NCI-H748 (cell line): ENCODE data around the gene EDN3.

Source experiments
- DNase-seq: peaks from one replicate; lab custom pipeline; 2025; ENCODE audit not compliant: unreplicated experiment; lab: John Stamatoyannopoulos, UW

Gene EDN3, protein sequence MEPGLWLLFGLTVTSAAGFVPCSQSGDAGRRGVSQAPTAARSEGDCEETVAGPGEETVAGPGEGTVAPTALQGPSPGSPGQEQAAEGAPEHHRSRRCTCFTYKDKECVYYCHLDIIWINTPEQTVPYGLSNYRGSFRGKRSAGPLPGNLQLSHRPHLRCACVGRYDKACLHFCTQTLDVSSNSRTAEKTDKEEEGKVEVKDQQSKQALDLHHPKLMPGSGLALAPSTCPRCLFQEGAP

DNA sequence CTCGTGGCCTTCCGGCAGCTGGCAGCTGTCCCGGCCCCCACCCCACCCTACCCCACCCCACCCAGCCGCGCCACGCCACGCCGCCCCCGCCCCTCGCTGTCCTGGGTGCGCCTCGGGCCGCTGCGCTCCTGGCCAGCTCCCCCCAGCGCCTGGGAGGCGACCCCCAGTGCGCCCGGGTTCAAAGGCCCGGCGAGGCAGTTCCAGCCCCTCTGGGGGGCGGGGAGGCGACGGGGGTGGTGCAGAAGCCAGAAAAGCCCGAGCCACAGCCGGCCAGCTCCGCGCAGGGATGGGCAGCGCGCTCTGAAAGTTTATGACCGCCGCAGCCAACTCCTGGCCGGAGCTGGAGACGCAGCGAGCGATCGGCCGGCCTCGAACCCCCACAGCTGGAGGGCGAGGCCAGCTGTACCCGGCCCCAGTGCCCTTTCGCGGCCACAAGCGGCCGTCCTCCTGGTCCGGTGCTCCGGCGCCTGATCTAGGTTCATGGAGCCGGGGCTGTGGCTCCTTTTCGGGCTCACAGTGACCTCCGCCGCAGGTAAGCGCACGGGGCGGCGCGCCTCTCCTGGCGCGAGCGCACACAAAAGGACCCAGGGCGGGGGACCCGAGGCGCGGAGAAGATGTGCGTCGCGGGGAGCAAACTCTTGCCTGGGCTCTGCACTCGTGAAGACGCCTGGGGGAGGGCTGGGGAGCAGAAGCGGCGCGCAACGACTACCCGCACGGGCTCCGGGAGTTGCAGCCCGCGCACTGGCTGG, at the start of gene EDN3:
EDN3 (plus strand) TSS at position 279 of the 749 bp plus-strand sequence; CDS start at position 481, 202 bp downstream.
- peak; percentile 29 for DNase-seq

DNA sequence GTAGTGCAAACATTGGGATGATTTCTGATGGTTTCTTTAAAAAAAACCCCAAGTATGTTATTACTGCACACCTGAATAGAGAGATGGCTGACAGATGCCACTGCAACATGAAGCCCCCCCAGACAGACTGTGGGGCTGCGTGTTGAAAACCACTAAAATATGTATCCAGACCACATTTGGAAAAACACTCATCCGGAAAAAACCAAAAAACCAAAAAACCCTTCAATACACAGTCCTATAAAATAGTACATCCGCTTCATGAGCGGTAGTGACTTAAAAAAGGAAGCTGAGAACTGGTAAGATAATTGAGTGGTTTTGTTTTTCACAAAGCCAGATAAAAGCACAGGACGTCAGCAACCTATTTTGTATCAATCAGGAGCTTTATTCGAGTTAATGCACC, 47.1 kb upstream of the EDN3 start:
- DNase-seq, result no peak

DNA sequence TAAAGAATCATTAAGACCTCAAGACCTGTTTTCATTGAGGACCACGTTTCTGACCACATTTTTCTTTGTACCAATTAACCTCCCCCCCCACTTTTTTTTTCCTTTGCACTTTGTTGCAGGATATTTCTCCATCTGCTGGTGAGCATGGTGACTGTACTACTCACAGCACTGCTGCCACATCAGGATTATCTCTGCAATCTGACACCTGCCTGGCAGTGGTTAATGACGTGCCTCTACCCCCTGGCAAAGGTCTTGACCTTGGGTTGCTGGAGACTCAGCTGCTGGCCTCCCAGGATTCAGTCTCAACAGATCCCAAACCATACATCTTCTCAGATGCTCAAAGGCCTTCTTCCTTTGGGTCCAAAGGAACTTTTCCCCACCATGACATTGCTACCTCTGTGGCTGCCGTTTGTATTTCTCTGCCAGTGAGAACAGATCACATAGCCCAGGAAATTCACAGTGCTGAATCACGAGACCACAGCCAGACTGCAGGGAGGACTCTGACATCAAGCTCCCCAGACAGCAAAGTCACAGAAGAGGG, 46.6 kb upstream of the EDN3 start:
- DNase-seq, result peak; percentile 33

DNA sequence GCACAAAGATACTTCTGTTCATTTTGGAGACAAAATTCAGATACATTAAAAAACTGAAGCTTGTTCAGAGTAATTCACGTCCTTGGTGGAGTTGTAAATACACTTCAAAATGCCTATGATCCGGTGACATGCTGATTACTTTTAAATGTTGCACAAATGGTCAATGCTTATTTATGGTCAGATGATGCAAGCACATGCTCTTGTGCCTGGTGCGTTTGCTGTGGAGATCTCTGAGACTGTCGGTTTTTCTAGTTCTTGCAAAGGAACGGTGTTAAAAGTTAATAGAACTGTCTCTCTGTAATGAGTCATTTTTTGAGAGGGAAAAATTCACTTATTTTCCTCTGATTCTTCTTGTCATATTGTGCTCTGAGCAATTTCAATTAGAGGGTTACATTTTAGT, 45.2 kb upstream of the EDN3 start:
- DNase-seq, result no peak

DNA sequence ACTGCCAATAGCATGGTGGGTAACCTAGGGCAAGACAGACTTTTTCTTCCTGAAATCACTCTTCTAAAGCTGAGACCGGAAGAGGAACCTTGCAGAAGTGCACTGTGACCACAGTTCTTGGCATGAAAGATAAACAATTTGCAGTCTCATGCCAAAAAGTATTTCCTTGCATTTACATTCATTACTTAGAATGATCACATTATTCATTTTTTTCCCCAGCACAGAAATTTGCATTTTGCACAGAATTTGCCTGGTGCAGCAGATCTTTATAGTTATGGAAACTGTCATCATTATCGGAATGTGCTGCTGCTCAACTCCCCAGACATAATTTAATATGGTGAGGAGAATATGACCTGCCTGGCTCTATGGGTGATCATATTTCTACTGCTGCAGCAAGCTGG, 42.2 kb upstream of the EDN3 start:
- DNase-seq, result no peak

DNA sequence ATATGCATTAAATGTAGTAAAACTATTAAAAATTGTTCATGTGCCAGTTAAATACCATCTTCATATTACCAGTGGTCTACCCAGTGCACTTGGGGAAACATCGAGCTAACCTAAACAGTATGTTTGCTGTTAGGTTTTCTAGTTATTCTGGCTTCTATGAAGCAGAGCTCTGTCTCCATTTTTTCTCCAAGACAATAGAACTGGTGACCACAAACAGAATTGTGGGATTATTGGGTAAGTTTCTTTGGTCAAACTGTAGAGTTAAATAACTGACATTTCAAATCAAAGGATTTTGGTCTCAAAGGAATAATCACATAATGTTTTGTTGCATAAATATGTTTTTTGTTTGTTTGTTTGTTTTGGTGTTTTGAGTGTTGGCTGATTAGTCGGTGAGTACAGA, 40.5 kb upstream of the EDN3 start:
- DNase-seq, result no peak

DNA sequence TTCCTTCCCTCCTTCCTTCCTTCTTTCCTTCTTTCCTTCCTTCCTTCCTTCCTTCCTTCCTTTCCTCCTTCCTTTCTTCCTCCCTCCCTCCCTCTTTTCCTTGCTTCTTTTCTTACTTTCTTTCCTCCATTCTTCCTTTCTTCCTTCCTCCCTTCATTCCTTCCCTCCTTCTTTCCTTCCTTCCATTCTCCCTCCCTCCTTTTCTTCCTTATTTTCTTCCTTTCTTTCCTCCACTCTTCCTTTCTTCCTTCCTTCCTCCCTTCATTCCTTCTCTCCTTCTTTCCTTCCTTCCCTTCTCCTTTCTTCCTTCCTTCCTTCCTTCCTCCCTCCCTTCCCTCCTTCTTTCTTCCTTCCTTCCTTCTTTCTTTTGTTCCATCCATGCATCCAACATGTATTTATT, 35.1 kb upstream of the EDN3 start:
- no peak for DNase-seq

DNA sequence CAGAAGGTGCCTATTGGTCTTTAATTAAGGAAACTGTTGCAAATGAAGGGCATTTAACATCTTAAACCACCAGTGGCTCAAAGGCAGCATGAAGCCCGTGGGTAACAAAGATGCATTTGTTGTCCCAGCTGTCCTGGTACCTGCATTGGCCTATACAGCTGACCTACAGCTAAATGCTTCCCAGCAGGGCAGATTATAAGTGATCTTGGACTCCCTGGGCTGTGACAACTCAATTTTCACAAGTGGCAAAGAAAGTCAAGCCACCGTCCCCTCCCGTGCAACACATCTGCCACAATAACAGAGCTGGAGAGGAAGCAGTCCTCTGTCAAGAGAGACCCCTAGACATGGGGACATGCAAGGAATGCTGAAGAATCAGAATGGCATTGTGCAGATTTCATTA, 31.5 kb upstream of the EDN3 start:
- DNase-seq, result peak; percentile 38

DNA sequence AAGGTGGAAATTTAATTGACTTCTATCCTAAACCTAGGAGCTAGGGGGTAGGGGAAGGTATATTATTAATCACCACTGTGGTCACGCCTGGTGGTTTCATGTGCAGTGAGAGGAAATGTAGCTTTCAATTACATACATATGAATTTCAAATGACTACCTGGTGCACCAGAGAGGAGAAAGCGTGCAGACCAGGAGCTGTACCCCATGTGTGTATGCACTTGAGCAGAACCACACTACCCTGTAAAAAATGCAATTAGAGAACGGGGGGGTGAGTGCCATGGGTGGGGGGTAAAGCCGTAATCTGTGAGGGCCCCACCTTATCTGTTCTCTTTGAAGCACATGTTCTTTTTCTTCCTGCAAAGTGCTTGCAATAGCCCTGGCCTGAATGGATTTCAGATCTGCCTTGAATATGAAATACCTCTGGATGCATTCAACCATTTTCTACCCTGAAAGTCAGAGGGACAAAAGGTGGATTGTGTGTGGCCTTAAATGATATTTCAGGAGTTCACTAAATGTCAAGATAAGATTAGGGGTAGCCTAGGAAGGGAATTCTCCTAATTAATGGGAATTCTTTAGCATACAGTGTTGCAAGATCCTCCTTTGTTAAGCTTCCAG, 30.9 kb upstream of the EDN3 start:
- DNase-seq, result no peak

DNA sequence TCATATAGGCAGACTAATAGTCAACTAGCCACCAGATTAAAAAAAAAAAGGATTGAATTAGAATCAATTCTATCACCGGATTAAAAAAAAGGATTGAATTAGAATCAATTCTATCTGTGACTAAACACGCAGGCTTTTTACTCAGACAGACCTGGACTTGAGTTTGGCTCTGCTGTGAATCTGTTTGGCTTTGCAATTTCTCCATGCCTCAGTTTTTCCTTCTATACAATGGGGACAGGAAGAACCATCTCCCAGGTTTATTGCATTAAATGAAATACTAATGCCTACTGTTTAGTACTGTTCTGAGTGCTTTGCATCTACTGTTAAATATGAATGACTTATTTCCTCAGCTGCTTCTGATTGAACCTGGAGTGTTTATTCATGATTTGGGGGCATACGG, 30.0 kb upstream of the EDN3 start:
- no peak for DNase-seq

DNA sequence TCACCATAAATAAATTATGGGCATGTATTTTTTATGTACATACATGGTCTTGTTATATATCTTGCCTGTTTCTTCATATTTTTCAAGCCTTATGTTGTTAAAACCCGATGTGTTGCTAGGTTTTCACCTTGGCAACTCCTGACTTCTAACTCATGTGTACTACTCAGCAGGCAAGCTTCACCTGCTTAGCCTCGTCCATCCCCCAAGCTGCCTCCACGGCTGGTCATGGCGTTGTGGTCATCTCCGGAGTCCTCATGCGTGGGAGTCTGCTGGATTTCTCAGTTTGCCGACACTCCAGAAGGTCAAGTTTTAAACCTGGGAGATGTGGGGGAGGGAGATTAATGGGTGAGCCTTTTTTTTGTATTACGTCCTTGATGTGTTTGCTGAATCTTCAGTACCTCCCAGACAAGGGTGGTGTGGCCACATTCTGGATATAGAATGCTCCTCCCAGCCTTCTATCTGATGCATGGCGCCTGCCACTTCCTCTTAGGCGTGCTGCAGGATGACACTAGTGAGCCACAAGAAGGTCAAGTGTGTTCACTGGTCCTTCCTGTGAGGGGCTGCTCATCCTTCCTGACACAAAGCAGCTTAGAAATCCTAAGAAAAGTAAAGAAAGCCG, 26.6 kb upstream of the EDN3 start:
- no peak for DNase-seq

DNA sequence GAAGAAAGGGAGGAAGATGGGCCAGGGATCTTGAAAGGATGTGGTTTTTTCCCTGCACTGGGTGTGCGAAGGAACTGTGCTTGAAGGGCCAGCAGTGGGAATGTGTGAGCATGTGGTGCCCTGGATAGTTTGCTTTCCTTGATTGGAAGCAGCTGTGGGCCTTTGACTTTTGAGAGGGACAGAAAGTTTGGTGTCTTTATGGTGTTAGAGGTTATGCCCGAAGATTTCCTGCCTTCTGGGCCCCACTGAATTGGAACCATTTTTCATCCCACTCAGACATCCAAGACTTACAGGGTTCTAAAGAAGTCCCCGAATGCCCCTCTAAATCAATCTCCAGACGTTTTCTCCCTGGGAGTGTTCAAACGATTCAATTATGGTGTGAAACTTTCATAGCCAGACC, 23.5 kb upstream of the EDN3 start:
- DNase-seq, result no peak

DNA sequence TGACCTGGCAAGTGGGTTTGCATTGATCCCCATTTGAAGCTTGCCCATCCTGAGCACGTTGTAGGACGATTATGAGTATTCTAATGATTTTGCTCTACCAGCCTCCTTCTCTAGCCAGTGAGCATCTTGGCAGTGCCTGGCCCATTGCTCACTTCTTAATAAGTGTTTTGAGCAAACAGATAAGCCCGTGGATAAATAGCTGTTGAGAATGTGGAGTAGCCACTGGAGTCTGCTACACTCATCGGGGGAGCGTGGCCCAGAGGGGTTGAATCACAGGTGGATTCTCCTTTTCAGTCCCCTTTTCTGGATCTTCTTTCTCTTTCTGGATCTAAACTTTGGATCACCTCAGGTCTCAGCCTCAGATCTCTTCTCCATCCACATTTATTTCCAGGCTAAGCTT, 15.9 kb upstream of the EDN3 start:
- no peak for DNase-seq

DNA sequence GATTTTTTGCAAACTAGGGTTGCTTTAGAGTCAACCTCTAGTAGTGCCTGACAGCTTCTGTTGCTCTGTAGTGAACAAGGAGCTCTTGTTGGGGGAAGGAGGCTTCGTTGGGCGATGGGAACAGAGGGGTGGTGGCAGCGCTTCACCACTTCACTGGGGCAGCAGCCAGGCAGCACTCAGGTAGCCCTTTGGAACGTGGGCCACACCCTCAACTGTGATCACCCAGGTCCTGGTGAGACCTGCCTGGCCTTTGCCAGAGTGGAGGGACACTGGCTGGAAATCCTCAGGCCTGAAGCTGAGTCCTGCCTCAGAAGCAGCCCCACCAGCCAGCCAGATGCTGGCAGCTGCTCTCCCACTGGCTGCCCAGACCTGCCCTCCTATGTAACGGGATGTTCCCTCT, 10.4 kb upstream of the EDN3 start:
- no peak for DNase-seq

DNA sequence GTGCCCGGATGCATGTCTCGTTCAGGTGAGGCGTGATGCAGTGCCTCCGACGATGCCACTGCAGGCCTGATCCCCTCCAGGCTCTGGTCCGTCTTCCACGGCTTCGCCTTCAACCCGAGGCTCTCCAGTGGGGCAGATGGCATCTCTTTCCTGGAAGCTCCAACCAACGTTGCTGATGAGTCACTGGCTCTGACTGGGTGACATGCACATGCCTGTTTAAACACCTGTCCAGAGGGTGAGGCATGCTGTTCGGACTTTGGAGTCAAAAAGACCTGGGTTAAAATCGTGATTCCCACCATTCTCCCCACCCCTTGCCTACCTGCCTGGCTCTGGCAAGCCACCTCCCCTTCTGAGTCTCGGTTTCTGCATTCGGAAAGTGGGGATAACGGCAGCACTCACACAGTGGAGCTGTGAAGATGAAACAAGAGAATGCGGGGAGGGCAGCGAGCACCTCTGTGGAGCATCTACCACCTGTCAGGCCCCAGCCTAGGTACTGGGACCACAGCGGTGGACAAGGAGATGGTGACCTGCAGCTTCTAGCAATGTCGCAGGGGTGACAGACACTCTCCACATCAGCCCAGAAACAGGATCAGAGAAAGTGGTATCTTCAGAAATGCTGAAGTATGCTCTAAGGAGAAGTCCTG, 8.5 kb upstream of the EDN3 start:
- DNase-seq, result no peak

DNA sequence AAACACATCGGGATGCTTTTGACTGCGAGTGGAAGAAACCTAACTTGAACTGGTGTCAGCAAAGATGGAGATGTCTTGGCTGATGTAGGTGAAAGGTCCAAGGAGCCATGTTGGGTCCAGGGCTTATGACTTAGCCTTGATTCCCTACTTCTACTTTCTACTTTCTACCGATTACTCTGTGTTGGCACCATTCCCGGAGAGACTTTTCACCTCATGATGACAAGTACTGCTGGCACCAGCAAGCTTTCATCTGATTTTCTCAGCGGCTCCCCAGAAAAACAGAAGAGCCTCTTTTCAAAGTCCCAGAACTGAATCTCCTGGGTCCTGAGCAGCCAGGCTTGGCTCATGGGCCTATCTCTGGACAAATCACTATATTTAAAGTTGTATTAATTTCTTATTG, 4.9 kb upstream of the EDN3 start:
- DNase-seq, result no peak

DNA sequence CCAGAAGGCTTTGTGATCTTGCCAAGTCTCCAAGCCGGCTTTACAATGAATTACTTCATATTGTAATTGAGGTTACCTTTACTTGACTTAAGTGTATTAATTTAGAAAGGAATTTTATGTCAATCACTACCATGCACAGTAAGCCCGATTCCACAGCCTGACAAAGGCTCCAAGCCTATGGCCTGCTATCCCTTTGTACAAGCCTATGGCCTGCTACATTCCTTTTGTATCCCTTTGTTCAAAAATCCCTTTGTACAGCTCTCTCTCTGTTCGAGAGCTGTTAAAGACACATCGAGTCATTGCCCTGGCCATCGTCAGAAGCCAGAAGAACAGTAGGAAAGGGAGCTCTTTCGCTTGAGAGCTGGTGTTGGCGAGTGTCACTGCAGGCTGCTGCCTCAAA, 2.7 kb upstream of the EDN3 start:
- no peak for DNase-seq

DNA sequence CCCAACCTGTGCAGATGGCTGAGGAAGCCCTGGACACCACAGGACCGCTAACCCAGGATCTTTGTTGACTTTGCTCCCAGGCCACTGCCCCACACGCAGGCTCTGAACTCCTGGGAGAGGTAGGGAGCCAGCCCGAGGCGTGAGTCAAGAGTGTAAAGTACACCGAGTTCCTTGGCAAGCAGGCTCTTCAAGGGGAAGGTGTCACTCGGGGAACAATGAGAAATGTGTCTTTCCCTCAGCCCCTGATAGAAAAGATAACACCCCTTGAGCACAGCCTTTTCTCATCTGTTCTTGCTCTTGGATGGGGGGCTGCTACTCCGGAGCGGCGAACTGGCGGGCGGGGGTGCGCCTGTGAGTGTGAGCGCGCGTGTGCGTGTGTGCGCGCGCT, 472 bp upstream of the EDN3 start:
- DNase-seq, result peak; percentile 32

DNA sequence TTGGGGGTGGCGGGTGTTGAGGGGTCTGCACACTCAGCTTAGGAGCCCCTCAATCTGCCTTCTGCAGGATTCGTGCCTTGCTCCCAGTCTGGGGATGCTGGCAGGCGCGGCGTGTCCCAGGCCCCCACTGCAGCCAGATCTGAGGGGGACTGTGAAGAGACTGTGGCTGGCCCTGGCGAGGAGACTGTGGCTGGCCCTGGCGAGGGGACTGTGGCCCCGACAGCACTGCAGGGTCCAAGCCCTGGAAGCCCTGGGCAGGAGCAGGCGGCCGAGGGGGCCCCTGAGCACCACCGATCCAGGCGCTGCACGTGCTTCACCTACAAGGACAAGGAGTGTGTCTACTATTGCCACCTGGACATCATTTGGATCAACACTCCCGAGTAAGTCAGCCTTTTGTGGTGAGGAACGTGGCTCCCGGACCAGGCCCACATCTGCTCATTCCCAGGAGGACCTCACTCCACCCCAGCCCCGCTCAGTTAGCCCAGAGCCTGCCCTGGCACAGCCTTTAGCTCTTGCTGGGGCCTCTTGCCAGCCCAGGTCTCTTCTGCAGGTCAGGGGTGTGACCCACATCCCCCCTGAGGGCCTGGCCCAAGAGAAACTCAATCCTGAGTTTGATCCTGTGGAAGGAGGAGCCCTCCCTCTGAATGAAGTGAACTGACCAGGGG, 1.1 kb downstream of the EDN3 start:
- no peak for DNase-seq

DNA sequence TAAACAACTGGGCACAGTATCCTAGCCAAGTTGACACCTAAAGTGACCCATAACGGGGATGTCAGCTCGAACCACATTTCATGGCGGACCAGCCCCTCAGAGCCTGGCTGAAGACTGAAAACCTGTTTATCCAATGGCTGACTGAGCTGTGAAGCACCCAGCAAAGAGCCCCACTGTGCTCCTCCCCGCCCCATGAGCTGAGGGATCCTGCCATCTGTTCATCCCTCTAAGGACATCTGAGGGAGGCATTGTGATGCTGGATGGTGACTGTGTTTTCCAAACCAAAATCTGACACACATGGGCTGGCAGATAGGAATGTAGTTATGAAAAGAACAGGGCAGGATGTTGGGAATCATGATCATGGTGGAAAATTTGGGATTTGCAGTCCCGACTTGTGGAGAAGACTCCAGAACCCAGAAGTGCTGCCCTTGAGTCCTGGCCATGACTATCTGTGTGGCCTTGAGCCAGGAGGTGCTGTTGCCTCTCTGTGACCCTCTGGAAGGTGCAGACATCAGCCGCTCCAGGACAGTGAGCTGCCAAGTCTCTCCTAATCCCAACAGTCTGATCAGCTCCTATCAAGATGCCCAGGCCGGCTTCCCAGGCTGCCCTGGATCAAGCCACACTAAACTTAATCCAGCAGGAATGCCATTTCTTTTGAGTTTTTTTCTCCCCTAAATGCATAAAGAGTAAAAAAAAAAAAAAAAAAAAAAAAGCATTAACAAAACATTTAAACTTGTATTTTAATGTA, 5.7 kb downstream of the EDN3 start:
- DNase-seq, result no peak
